SH-SY5Y (cell line): ENCODE measurements around the gene BANF2.

Experiments used
- GATA2 ChIP-seq: IDR thresholded peaks from 2 replicates; pipeline ENCODE4 v1.6.1; 2011; ENCODE audit warnings: mild to moderate bottlenecking, low read depth, low read length
- GATA3 ChIP-seq: IDR thresholded peaks from 2 replicates; pipeline ENCODE4 v1.6.1; 2011; ENCODE audit warnings: low read depth, mild to moderate bottlenecking, low read length, moderate library complexity

- TF ChIP-seq GATA3: no peak
- TF ChIP-seq GATA2: no peak
These were observed 45.0 kb upstream of the BANF2 start for GRCh38 chr20:17654649-17655285.
